ENCODE measurements around the gene FIGNL2. TPM values are rescaled to one million over a fixed set of nuclear protein-coding genes. Genes with fewer than 3 reads are reported as not detected.
"Not testable (repeated sequence)": the region's sequence is repeated elsewhere in the genome, so short reads cannot be mapped to it uniquely, and the experiment has no call there.

FIGNL2 gene
- total and polyA plus RNA-seq, 2 experiments from 2014 or later: 3.0 to 14.1 TPM

DNA sequence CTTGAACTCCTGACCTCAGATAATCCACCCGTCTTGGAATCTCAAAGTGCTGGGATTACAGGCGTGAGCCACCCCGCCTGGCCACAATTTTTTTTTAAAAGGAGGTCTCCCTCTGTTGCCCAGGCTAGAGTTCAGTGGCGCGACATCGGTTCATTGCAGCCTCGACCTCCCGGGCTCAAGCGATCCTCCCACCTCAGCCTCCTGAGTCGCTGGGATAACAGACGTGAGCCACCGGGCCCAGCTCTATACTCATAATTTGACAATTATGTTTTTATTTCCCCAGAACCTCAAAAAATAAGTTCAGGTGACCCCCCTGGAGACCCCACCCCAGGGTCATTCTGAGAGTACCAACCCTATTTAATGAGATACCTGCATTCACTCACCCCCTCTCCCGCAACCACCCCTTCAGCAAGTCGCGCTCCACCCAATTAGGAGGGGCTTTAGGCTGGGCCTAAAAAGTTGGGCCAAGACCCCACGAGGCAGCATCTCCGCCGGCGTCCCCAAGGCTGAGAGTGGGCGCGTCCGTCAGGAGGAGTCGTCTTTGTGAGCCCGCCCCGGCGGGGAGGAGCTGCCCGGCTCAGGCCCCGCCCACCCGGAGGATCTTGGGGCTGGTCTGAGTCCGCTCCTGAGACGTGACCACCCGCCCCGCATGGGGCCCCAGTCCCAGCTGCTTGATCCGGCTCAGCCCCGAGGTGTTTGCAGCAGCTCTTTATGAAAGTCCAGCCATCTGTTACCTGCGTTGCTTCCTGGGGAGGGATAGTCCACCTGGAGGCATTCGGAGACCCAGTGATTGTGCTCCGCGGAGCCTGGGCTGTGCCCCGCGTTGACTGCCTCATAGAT lies 39.2 kb upstream of the FIGNL2 start, which contains the start of gene ANKRD33:
Gene ANKRD33, plus strand, starts transcription at position 628 of the 840 bp plus-strand sequence. Its CDS starts 84 bp downstream, at position 712.
- no peak within 1 kb of the TSS for H3K4me3 ChIP-seq
- peak; percentile 52 to 63 for DNase-seq (ENCODE audit: low read depth in 1 of 2, low spot score in 1 of 2)
- H3K4me1 ChIP-seq (ENCODE audit: low read depth): no peaks in the 10 kb centered on the region
- no peaks in the 10 kb centered on the region for H3K36me3 ChIP-seq
- H3K27me3 ChIP-seq: no peaks in the 10 kb centered on the region
- TF ChIP-seq, protein P1, sequence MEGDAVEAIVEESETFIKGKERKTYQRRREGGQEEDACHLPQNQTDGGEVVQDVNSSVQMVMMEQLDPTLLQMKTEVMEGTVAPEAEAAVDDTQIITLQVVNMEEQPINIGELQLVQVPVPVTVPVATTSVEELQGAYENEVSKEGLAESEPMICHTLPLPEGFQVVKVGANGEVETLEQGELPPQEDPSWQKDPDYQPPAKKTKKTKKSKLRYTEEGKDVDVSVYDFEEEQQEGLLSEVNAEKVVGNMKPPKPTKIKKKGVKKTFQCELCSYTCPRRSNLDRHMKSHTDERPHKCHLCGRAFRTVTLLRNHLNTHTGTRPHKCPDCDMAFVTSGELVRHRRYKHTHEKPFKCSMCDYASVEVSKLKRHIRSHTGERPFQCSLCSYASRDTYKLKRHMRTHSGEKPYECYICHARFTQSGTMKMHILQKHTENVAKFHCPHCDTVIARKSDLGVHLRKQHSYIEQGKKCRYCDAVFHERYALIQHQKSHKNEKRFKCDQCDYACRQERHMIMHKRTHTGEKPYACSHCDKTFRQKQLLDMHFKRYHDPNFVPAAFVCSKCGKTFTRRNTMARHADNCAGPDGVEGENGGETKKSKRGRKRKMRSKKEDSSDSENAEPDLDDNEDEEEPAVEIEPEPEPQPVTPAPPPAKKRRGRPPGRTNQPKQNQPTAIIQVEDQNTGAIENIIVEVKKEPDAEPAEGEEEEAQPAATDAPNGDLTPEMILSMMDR (IDR thresholded peaks at IDR 0.05; ENCODE audit: low read depth, low read length): no peak
- H3K9me3 ChIP-seq (ENCODE audit: low read depth): no peaks in the 10 kb centered on the region
- H3K27ac ChIP-seq: no peak within 1 kb of the TSS

DNA sequence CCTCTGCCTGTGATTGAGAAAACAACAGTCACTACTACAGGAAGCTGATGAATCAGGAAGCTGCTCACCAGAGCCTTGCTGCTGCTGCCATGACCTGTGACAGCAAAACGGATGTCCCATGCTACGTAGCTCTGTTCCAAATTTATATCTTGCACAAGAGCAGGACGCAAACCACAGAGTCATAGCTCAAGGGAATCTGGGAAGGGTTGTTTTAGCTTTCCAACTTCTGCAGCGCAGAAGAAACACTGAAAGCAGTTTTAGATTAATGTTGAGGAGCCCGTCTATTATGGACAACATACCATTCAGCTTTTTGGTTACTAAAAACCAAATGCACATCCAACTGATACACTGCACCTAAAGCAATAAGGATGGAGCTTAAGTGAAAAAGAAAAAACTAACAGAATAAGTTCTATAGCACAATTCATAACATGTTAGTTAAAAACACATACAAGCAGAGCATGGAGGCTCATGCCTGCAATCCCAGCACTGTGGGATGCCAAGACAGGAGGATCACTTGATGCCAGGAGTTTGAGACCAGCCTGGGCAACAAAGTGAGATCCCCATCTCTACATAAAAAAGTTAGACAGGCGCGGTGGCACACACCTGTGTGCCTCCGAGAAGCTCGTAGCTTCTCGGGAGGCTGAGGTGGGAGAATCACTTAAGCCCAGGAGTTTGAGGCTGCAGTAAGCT lies 37.6 kb upstream of the FIGNL2 start:
- Histone ChIP-seq H3K4me1 (ENCODE audit: low read depth) (no peaks in the 10 kb centered on the region), H3K36me3 (no peaks in the 10 kb centered on the region), H3K9me3 (ENCODE audit: low read depth) (no peaks in the 10 kb centered on the region), H3K27me3 (no peaks in the 10 kb centered on the region), H3K27ac (no peak overlapping the region), H3K4me3 (no peak overlapping the region)
- TF ChIP-seq, protein P1 (IDR thresholded peaks at IDR 0.05; ENCODE audit: low read depth, low read length): no peak
- peak in 1 of 2 donors; percentile 95 for DNase-seq (ENCODE audit: low read depth in 1 of 2, low spot score in 1 of 2)

DNA sequence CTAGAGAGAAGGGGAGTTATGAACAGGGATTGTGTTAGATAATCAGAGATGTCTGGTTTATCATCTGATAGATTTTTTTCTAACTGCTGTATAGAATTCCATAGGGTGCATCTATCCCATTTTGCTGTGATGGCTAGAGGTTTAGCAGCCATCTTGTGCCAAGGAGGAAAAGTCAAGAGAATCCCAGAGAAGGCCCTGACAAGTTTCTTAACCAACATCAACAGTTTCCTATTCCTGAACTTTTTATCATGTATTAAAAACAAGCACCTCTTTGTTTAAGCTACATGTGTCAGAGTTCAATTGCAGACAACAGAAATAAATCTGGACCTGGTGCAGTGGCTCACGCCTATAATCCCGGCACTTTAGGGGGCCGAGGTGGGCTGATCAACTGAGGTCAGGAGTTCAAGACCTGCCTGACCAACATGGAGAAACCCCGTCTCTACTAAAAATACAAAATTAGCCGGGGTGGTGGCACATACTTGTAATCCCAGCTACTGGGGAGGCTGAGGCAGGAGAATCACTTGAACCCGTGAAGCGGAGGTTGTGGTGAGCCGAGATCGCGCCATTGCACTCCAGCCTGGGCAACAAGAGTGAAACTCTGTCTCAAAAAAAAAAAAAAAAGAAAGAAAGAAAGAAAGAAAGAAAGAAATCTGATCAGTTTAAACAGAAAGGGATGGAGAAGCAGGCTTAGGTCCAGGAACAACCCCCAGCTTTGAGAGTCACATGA lies 36.9 kb upstream of the FIGNL2 start:
- H3K4me3 ChIP-seq; H3K9me3 ChIP-seq (ENCODE audit: low read depth); H3K27me3 ChIP-seq; DNase-seq (ENCODE audit: low read depth in 1 of 2, low spot score in 1 of 2); H3K36me3 ChIP-seq; H3K27ac ChIP-seq; H3K4me1 ChIP-seq (ENCODE audit: low read depth): not testable (repeated sequence)

DNA sequence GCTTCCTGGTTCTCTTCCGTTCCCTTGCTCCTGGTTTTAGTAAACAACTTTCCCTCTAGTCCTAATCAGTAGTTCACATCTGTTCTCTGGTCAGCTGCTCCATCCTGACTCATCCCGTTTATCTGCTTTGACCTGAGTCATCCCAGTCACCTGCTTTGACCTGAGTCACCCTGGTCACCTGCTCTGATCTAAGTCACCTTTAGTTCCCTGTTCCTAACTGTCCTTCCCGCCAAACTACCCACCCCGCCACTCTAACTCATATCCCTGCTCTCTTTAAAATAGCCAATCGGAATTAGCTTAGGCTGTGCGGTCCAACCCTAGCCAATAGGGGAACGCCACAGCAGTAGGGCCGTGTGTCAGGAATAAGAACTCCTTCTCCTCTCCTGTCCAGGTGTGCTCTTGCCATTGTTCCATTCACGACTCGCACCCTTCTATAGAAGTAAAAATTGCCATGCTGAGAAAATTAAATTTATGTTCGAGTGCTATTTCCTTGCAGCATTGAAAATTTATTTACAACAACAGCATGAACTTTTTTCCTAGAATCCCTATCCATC lies 36.2 kb upstream of the FIGNL2 start:
- Histone ChIP-seq H3K27me3 (no peaks in the 10 kb centered on the region), H3K36me3 (no peaks in the 10 kb centered on the region), H3K9me3 (ENCODE audit: low read depth) (no peaks in the 10 kb centered on the region), H3K4me3 (no peak overlapping the region), H3K27ac (no peak overlapping the region), H3K4me1 (ENCODE audit: low read depth) (no peaks in the 10 kb centered on the region)
- TF ChIP-seq, protein P1 (IDR thresholded peaks at IDR 0.05; ENCODE audit: low read depth, low read length): no peak
- no peak for DNase-seq (ENCODE audit: low read depth in 1 of 2, low spot score in 1 of 2)

DNA sequence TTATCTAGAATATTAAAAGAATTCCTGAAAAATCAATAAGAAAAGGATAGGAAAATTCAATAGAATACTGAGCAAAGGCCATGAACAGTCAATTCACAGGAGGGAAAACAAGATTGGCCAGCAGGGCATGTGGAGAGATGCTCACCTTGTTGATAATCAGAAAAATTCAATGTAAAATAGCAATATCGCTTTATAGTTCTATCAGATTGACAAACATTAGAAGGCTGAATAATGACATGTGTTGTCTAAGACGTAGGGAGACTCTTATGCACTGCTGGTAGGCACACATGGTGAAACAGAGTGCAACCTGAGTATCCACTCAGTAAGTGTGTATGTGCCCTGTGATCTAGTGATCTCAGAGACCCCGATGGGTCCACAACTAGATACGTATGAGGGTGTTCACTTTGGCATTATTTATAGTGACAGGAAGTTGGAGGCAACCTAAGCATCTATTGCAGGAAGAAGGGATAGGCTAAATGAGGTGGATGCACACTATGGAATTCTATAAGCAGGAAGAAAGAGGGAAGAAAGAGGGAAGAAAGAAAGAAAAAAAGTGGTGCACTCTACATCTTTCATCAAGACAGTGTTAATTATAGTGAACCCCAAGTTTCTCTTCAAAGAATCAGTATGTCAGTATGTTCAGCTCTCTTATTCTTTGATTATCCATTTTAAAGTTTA lies 35.6 kb upstream of the FIGNL2 start:
- H3K27ac ChIP-seq: no peak overlapping the region
- DNase-seq (ENCODE audit: low read depth in 1 of 2, low spot score in 1 of 2): no peak
- no peak overlapping the region for H3K4me3 ChIP-seq
- no peaks in the 10 kb centered on the region for H3K36me3 ChIP-seq
- H3K4me1 ChIP-seq (ENCODE audit: low read depth): no peaks in the 10 kb centered on the region
- TF ChIP-seq, protein P1 (IDR thresholded peaks at IDR 0.05; ENCODE audit: low read depth, low read length): no peak
- no peaks in the 10 kb centered on the region for H3K9me3 ChIP-seq (ENCODE audit: low read depth)
- no peaks in the 10 kb centered on the region for H3K27me3 ChIP-seq

All from cardiac muscle cell (in vitro differentiated cells and primary cell).